ENCODE measurements around the gene CTU2. TPM values are rescaled to one million over a fixed set of nuclear protein-coding genes. Genes with fewer than 3 reads are reported as not detected.

CTU2 gene
- total RNA-seq, 1 experiment from 2014 or later = 54.9 TPM

GRCh38 chr16:88722784-88723506 lies 16.6 kb downstream of the CTU2 start:
- H3K9me3 Mint-ChIP-seq (ENCODE audit: unreplicated experiment) = no peaks in the 10 kb centered on the region
- no peak for DNase-seq
- peaks cover 8% of the 10 kb centered on the region for H3K36me3 ChIP-seq (ENCODE audit: control insufficient read depth, insufficient read depth, low read length)
- peaks cover 95% of the 10 kb centered on the region for H3K36me3 Mint-ChIP-seq (ENCODE audit: insufficient read depth, unreplicated experiment)
- no TSS peak for BruUV-seq (replicated peaks)
- no peak overlapping the region for H3K4me3 ChIP-seq (ENCODE audit: low read depth, low read length)
- no peaks in the 10 kb centered on the region for H3K4me1 ChIP-seq
- CTCF ChIA-PET = no interaction called here
- no peaks in the 10 kb centered on the region for H3K9me3 ChIP-seq
- intact Hi-C loops (cut with micrococcal nuclease; ENCODE audit: unreplicated experiment) = no loop called here
- H3K4me1 Mint-ChIP-seq (ENCODE audit: low read depth, unreplicated experiment) = no peaks in the 10 kb centered on the region
- no peaks in the 10 kb centered on the region for H3K27me3 Mint-ChIP-seq (ENCODE audit: insufficient read depth, unreplicated experiment)
- no peak for TF ChIP-seq CTCF (IDR thresholded peaks at IDR 0.05; ENCODE audit: insufficient read depth in 1 of 2, low read depth in 1 of 2, low read length in 1 of 2, severe bottlenecking in 1 of 2, unreplicated experiment in 1 of 2)
- POLR2A ChIA-PET = no interaction called here
- no peaks in the 10 kb centered on the region for H3K27me3 ChIP-seq (replicated peaks; ENCODE audit: control insufficient read depth, insufficient read depth, low read length)
- H3K4me3 Mint-ChIP-seq (ENCODE audit: unreplicated experiment) = no peak overlapping the region
- H3K27ac Mint-ChIP-seq (ENCODE audit: unreplicated experiment) = no peak overlapping the region

GRCh38 chr16:88723507-88723887 lies 17.2 kb downstream of the CTU2 start:
- no peak overlapping the region for H3K4me3 Mint-ChIP-seq (ENCODE audit: unreplicated experiment)
- no peaks in the 10 kb centered on the region for H3K4me1 Mint-ChIP-seq (ENCODE audit: low read depth, unreplicated experiment)
- H3K9me3 Mint-ChIP-seq (ENCODE audit: unreplicated experiment) = no peaks in the 10 kb centered on the region
- no peaks in the 10 kb centered on the region for H3K27me3 ChIP-seq (replicated peaks; ENCODE audit: control insufficient read depth, insufficient read depth, low read length)
- H3K27me3 Mint-ChIP-seq (ENCODE audit: insufficient read depth, unreplicated experiment) = no peaks in the 10 kb centered on the region
- no peak for DNase-seq
- intact Hi-C loops (cut with micrococcal nuclease; ENCODE audit: unreplicated experiment) = no loop called here
- no peaks in the 10 kb centered on the region for H3K4me1 ChIP-seq
- no peak for TF ChIP-seq CTCF (IDR thresholded peaks at IDR 0.05; ENCODE audit: insufficient read depth in 1 of 2, low read depth in 1 of 2, low read length in 1 of 2, severe bottlenecking in 1 of 2, unreplicated experiment in 1 of 2)
- H3K4me3 ChIP-seq (ENCODE audit: low read depth, low read length) = no peak overlapping the region
- POLR2A ChIA-PET = no interaction called here
- CTCF ChIA-PET = no interaction called here
- no TSS peak for BruUV-seq (replicated peaks)
- peaks cover 8% of the 10 kb centered on the region for H3K36me3 ChIP-seq (ENCODE audit: control insufficient read depth, insufficient read depth, low read length)
- peaks cover 92% of the 10 kb centered on the region for H3K36me3 Mint-ChIP-seq (ENCODE audit: insufficient read depth, unreplicated experiment)
- H3K27ac Mint-ChIP-seq (ENCODE audit: unreplicated experiment) = no peak overlapping the region
- H3K9me3 ChIP-seq = no peaks in the 10 kb centered on the region

- Histone ChIP-seq H3K27me3 (replicated peaks; ENCODE audit: control insufficient read depth, insufficient read depth, low read length) (no peaks in the 10 kb centered on the region), H3K9me3 (no peaks in the 10 kb centered on the region), H3K4me3 (ENCODE audit: low read depth, low read length) (no peak overlapping the region), H3K36me3 (ENCODE audit: control insufficient read depth, insufficient read depth, low read length) (peaks cover 5% of the 10 kb centered on the region), H3K4me1 (no peaks in the 10 kb centered on the region)
- no TSS peak for BruUV-seq (replicated peaks)
- Mint-ChIP-seq H3K27me3 (ENCODE audit: insufficient read depth, unreplicated experiment) (no peaks in the 10 kb centered on the region), H3K9me3 (ENCODE audit: unreplicated experiment) (no peaks in the 10 kb centered on the region), H3K4me1 (ENCODE audit: low read depth, unreplicated experiment) (no peaks in the 10 kb centered on the region), H3K36me3 (ENCODE audit: insufficient read depth, unreplicated experiment) (peaks cover 88% of the 10 kb centered on the region), H3K4me3 (ENCODE audit: unreplicated experiment) (no peak overlapping the region), H3K27ac (ENCODE audit: unreplicated experiment) (no peak overlapping the region)
- no peak for TF ChIP-seq CTCF (IDR thresholded peaks at IDR 0.05; ENCODE audit: insufficient read depth in 1 of 2, low read depth in 1 of 2, low read length in 1 of 2, severe bottlenecking in 1 of 2, unreplicated experiment in 1 of 2)
- no peak for DNase-seq
- intact Hi-C loops (cut with micrococcal nuclease; ENCODE audit: unreplicated experiment) = no loop called here
- CTCF ChIA-PET = no interaction called here
- POLR2A ChIA-PET = no interaction called here
These were observed 17.6 kb downstream of the CTU2 start for GRCh38 chr16:88723911-88724310.
